Endodermal cell (in vitro differentiated cells): ENCODE results near the gene CDH13. TPM values are rescaled to one million over a fixed set of nuclear protein-coding genes. Genes with fewer than 3 reads are reported as not detected.

ENCODE experiments used
- DNase-seq: peaks from one replicate; pipeline ENCODE4 v3.0.0-alpha.2; 2017
- H3K27ac ChIP-seq: 2 replicates; pipeline ENCODE4 v1.5.1; 2013; ENCODE audit warnings: mild to moderate bottlenecking, low read depth, low read length, moderate library complexity
- H3K27me3 ChIP-seq: 2 replicates; pipeline ENCODE4 v1.6.1; 2013; ENCODE audit warnings: mild to moderate bottlenecking, low read length, moderate library complexity; ENCODE audit not compliant: insufficient read depth, control insufficient read depth, poor library complexity, severe bottlenecking
- H3K36me3 ChIP-seq: 2 replicates; pipeline ENCODE4 v1.7.0; 2013; ENCODE audit warnings: mild to moderate bottlenecking, low read length, moderate library complexity; ENCODE audit not compliant: control insufficient read depth, insufficient read depth
- H3K4me1 ChIP-seq: one replicate; pipeline ENCODE4 v1.7.0; 2013; ENCODE audit warnings: low read length; ENCODE audit not compliant: control insufficient read depth, insufficient read depth
- H3K4me3 ChIP-seq: 2 replicates; pipeline ENCODE4 v1.5.1; 2013; ENCODE audit warnings: mild to moderate bottlenecking, low read length, moderate library complexity
- H3K9ac ChIP-seq: 2 replicates; pipeline ENCODE4 v1.6.1; 2013; ENCODE audit warnings: mild to moderate bottlenecking, low read length, moderate library complexity; ENCODE audit not compliant: poor library complexity, severe bottlenecking; ENCODE audit errors: extremely low read depth
- H3K9me3 ChIP-seq: 2 replicates; pipeline ENCODE4 v1.6.1; 2013; ENCODE audit warnings: mild to moderate bottlenecking, low read length, moderate library complexity; ENCODE audit not compliant: control insufficient read depth
- H3K27ac Mint-ChIP-seq: 2 replicates; pipeline ENCODE4 v1.8.0; 2020; ENCODE audit warnings: mixed read lengths
- H3K27me3 Mint-ChIP-seq: 2 replicates; pipeline ENCODE4 v1.8.0; 2021; ENCODE audit warnings: mild to moderate bottlenecking, mixed read lengths; ENCODE audit not compliant: insufficient read depth
- H3K36me3 Mint-ChIP-seq: 2 replicates; pipeline ENCODE4 v1.8.0; 2020; ENCODE audit warnings: low read depth, mixed read lengths
- H3K4me1 Mint-ChIP-seq: 2 replicates; pipeline ENCODE4 v1.8.0; 2020; ENCODE audit warnings: mixed read lengths
- H3K4me3 Mint-ChIP-seq: 2 replicates; pipeline ENCODE4 v1.8.0; 2020; ENCODE audit warnings: mild to moderate bottlenecking, moderate library complexity, mixed read lengths
- H3K9me3 Mint-ChIP-seq: 2 replicates; pipeline ENCODE4 v1.8.0; 2020; ENCODE audit warnings: mild to moderate bottlenecking, mixed read lengths
- CTCF ChIP-seq: fragments of 200-600 bp; sonication (generic); conservative IDR thresholded peaks from 2 replicates; pipeline ENCODE4 v1.5.0; 2021; ENCODE audit warnings: antibody characterized with exemption, mild to moderate bottlenecking
- WGBS, 2 experiments: methylation state at CpG; one replicate each; pipeline versions ENCODE4 v1.1.5 to v1.1.7; 2013; ENCODE audit warnings: missing lambda C conversion rate in 2 of 2, mixed read lengths in 1 of 2; ENCODE audit not compliant: insufficient coverage in 1 of 2, insufficient read length in 1 of 2; 5-methylcytosine and 5-hydroxymethylcytosine counted together
- total RNA-seq, 2 donors: library from RNA; stranded (reverse); fragmentation: NEBNext Ultra II Directional in 1 of 2; extraction: Animal tissue kit (Norgen Biotek cat#: 25700) in 1 of 2; gene quantifications; 2 replicates in 1 of 2; 3 replicates in 1 of 2; pipeline ENCODE4 v1.2.1, GENCODE V29; 2021

Gene CDH13
- total RNA-seq, 2 donors from 2014 or later = 0.86 to 1.8 TPM

DNA sequence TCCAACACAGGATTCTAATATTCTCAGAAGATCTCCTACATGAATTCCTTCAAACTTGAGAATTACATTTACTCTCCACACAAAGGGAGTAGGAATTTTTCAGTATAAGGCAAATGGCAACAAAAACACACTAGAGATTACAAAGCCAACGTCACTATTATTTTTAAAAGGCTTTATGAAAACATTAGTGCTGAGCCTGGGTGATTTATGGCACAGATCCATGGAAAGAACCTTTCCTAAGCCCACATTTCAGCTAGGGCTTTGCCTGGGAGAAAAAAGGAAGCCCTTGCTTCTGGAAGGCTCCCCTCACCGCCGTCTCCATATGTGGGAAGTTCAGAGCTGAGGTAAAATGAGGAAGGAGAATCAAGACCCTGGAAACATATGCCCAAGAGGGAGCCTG is 681.6 kb downstream of the CDH13 start:
- H3K9me3 Mint-ChIP-seq = no peaks in the 10 kb centered on the region
- no peaks in the 10 kb centered on the region for H3K36me3 Mint-ChIP-seq
- Histone ChIP-seq H3K36me3 (no peaks in the 10 kb centered on the region), H3K4me1 (no peaks in the 10 kb centered on the region), H3K9me3 (no peaks in the 10 kb centered on the region), H3K4me3 (no peak overlapping the region), H3K27ac (no peak overlapping the region), H3K9ac (no peak overlapping the region), H3K27me3 (no peaks in the 10 kb centered on the region)
- no peak for TF ChIP-seq CTCF
- H3K27me3 Mint-ChIP-seq = peaks cover 5% of the 10 kb centered on the region
- 92 to 100% methylated on average over 2 to 3 of the region's 3 CpGs for WGBS, 2 experiments
- peaks cover 15% of the 10 kb centered on the region for H3K4me1 Mint-ChIP-seq
- H3K4me3 Mint-ChIP-seq = no peak overlapping the region
- DNase-seq = no peak
- no peak overlapping the region for H3K27ac Mint-ChIP-seq

DNA sequence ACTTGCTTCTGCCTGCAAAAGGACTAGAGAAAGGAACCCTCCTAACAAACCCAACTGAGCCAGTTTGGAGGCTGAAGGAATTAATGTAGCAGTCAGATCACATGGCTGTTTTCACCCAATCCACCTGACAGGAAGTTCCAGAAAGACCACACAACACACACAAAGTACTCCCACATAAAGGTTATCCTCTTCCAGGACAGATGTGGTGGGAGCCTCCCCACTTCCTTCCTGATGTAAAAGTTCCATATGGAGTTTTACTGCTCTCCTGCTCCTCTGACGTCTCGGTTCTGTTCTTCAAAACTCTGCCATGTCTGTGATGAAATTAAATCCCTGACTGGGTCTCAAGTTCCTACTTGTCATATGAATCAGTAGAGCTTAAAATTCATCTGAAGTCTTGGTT is 684.0 kb downstream of the CDH13 start:
- Histone ChIP-seq H3K36me3 (no peaks in the 10 kb centered on the region), H3K27ac (no peak overlapping the region), H3K9me3 (no peaks in the 10 kb centered on the region), H3K4me1 (no peaks in the 10 kb centered on the region), H3K9ac (no peak overlapping the region), H3K4me3 (no peak overlapping the region), H3K27me3 (no peaks in the 10 kb centered on the region)
- Mint-ChIP-seq H3K4me1 (peaks cover 9% of the 10 kb centered on the region), H3K27me3 (no peaks in the 10 kb centered on the region), H3K9me3 (no peaks in the 10 kb centered on the region), H3K36me3 (no peaks in the 10 kb centered on the region), H3K4me3 (no peak overlapping the region), H3K27ac (no peak overlapping the region)
- DNase-seq = no peak
- TF ChIP-seq CTCF = no peak
- 92 to 100% methylated on average over 2 of the region's 2 CpGs for WGBS, 2 experiments

DNA sequence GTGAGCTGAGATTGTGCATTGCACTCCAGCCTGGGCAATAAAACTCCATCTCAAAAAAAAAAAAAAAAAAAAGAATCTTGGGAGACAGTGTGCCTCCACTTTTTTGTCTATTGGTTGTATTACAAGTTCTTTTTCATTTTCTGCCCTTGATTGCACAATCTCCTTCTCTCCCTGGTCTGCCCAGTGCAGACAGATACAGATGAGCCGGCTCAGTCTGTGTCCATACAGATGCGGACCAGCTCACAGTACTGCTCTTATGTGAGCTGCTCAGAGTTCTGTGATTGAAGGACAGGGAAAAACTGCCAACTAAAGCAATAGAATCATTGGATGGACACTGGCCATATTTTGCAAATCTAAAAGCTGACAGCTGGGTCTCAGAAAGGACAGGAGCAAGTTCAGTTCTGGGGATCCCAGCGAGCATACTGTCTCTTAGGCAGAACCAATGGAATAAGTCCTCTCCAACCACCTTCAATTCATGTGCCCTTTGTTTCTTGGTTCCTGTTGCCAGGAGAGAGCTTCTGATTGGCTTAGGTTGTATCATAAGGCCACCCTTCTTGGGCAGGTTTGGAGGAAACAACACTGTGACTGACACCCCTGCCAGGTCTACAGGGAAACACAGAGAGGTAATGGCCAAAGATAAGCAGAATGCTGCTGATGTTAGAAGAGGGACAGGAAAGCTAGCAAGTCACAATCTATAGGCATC is 685.4 kb downstream of the CDH13 start:
- peaks cover 7% of the 10 kb centered on the region for H3K4me1 Mint-ChIP-seq
- H3K27me3 Mint-ChIP-seq = no peaks in the 10 kb centered on the region
- H3K27ac Mint-ChIP-seq = no peak overlapping the region
- Histone ChIP-seq H3K9me3 (no peaks in the 10 kb centered on the region), H3K4me3 (no peak overlapping the region), H3K9ac (no peak overlapping the region), H3K4me1 (no peaks in the 10 kb centered on the region), H3K27me3 (no peaks in the 10 kb centered on the region), H3K36me3 (no peaks in the 10 kb centered on the region), H3K27ac (no peak overlapping the region)
- DNase-seq = peak; percentile 57
- no peaks in the 10 kb centered on the region for H3K9me3 Mint-ChIP-seq
- 83 to 94% methylated on average over 1 to 3 of the region's 3 CpGs for WGBS, 2 experiments
- H3K36me3 Mint-ChIP-seq = no peaks in the 10 kb centered on the region
- no peak overlapping the region for H3K4me3 Mint-ChIP-seq
- no peak for TF ChIP-seq CTCF
